ENCODE results near the gene DAND5. TPM values are rescaled to one million over a fixed set of nuclear protein-coding genes. Genes with fewer than 3 reads are reported as not detected.

The DAND5 gene
- total RNA-seq, 2 experiments from 2014 or later = 0.21 to 0.25 TPM

DNA sequence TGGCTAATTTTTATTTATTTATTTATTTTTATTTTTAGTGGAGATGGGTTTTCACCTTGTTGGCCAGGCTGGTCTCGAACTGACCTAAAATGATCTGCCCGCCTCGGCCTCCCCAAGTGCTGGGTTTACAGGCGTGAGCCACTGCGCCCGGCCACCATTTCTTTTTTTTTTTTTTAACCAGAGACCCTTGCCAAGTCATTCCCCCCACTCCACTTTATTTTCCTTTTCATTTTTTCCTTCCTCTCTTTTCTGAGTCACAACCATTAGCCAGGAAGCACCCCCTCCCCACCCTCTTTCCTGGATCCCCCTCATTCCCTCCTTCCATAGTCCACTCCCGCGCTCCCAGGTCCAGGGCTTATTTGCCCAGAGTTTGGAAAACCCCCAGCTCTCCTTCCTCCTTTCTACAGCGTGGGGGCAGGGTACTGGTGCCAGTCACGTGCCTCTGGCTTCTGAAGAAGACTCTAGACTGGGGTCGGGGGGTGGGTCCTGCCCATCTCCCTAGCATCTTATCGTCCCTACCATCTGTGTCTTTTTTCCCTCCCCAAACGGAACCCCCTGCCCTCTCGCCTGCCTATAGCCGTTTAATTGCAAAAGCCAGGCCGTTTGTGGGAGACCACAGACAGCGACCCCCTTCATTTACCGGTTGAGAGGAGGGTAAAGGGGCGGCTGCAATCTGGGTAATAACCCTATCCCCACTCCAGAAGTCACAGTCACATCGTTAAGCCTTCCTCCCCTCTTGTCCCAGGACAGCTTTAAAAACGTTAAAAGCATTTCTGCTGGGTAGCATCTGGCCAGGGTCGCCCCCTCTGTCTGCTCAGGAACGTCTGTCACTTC is 32.1 kb upstream of the DAND5 start:
- Mint-ChIP-seq H3K27ac (peak overlapping the region; percentile 86), H3K36me3 (ENCODE audit: low read depth) (peaks cover 49% of the 10 kb centered on the region), H3K9me3 (ENCODE audit: low read depth) (no peaks in the 10 kb centered on the region), H3K4me3 (peak overlapping the region; percentile 99), H3K4me1 (peaks cover 57% of the 10 kb centered on the region), H3K27me3 (no peaks in the 10 kb centered on the region)
- ChIA-PET CTCF (interaction anchor here (0.9 to 2.8 kb wide), 4 partner anchors 28 to 172 kb away, joined by 3 to 13 read pairs (median 4); partner anchors contain the start of gene GCDH), POLR2A (interaction anchor here (0.5 to 1.2 kb wide), 5 partner anchors 18 to 209 kb away, joined by 3 to 7 read pairs (median 4); partner anchors contain the start of genes GCDH and SYCE2)
- peak; percentile 50 for DNase-seq
- ATAC-seq = no peak
- intact Hi-C loops (cut with DNase I, micrococcal nuclease) = loop anchor here (5.0 to 10.0 kb wide), 3 partner anchors 145 to 1067 kb away; partner anchors contain the start of genes JUNB (in 1 of the 2), RFX1 (in 1 of the 2) and TNPO2 (in 1 of the 2)

DNA sequence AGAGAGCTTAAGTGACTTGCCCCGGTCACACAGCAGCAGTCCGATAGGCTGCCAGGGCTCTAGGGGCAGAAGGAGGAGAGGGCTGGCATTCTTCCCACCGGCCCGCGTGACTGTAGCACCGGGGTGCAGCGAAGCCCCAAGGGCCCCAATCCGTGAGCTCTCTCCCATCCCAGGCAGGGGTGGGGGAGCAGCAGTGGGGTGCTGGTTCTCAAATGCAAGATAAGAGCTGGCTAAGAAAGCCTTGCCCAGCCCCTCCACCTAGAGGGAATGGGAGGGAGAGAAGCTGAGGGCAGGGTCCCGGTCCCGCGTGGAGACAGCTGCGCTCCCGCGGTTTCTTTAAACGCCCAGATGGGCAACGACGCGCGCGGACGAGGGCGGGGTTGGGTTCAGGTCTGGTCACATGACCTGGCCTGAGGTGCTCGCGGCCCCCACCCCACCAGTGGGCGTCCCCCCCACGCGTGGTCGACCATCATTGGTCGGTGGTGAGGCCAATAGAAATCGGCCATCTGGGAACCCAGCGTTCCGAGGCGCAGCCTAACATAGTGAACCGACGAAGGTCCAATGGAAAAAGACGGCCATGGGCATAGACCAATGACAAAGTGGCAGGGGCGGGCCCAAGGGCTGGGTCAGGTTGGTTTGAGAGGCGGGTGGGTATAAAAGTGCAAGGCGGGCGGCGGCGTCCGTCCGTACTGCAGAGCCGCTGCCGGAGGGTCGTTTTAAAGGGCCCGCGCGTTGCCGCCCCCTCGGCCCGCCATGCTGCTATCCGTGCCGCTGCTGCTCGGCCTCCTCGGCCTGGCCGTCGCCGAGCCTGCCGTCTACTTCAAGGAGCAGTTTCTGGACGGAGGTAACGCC is 31.2 kb upstream of the DAND5 start, which contains the start of gene CALR:
TSS of gene CALR (plus strand) at position 683 of the 852 bp plus-strand sequence. CDS start at position 754, 71 bp downstream.
- peak; percentile 89 for ATAC-seq

DNA sequence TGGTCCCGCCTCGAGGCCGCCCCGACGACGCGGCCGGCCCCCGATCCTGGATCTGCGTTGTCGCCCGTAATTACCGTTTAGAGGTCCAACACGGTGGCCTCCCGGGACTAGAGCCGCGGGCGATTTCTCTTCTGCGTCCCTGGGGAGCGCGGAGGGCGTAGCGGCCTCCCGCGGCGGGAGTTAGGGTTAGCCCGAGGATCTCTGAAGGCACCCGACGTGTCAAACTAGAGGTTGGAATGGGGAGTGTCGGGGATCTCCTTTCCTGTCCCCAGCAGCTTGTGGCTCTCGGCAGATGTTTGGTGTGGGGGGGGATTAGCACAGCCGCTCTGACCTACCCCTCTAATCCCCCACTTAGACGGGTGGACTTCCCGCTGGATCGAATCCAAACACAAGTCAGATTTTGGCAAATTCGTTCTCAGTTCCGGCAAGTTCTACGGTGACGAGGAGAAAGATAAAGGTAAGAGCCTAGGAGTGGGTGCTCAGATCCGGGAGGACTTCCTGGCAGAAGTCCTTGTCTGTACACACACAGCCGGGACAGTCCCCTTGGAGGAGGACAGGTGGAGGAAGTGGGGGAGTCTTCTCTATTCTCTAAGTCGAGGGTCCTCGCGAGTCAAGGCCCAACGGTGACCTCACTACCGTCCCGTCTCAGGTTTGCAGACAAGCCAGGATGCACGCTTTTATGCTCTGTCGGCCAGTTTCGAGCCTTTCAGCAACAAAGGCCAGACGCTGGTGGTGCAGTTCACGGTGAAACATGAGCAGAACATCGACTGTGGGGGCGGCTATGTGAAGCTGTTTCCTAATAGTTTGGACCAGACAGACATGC is 30.4 kb upstream of the DAND5 start:
- ATAC-seq = no peak
- H3K27me3 Mint-ChIP-seq = no peaks in the 10 kb centered on the region
- POLR2A ChIA-PET = interaction anchor here (0.7 kb wide), 1 partner anchor 1067 kb away, joined by 8 read pairs; no protein-coding TSS in a partner anchor
- intact Hi-C loops (cut with DNase I, micrococcal nuclease) = loop anchor here (1.0 to 10.0 kb wide), 13 partner anchors 18 to 1066 kb away; partner anchors contain the start of genes SYCE2 (in 2 of the 2), GADD45GIP1 (in 1 of the 2), GCDH (in 1 of the 2) and GET3 (in 1 of the 2)
- CTCF ChIA-PET = interaction anchor here (0.6 to 2.8 kb wide), 3 partner anchors 26 to 150 kb away, joined by 3 to 13 read pairs (median 3); no protein-coding TSS in a partner anchor
- H3K36me3 Mint-ChIP-seq (ENCODE audit: low read depth) = peaks cover 55% of the 10 kb centered on the region
- DNase-seq = peak; percentile 67
- peak overlapping the region; percentile 99 for H3K4me3 Mint-ChIP-seq
- peaks cover 62% of the 10 kb centered on the region for H3K4me1 Mint-ChIP-seq
- no peaks in the 10 kb centered on the region for H3K9me3 Mint-ChIP-seq (ENCODE audit: low read depth)
- H3K27ac Mint-ChIP-seq = peak overlapping the region; percentile 96

More for the DNA sequence above, 31.2 kb upstream of the DAND5 start, which contains the start of gene CALR:
- H3K4me1 Mint-ChIP-seq = peaks cover 56% of the 10 kb centered on the region
- H3K4me3 Mint-ChIP-seq = peak within 1 kb of the TSS; percentile 99
- ChIA-PET POLR2A (interaction anchor here (0.5 to 1.2 kb wide), 5 partner anchors 19 to 208 kb away, joined by 3 to 7 read pairs (median 4); partner anchors contain the start of genes GCDH and SYCE2), CTCF (interaction anchor here (0.9 to 2.8 kb wide), 4 partner anchors 27 to 173 kb away, joined by 3 to 13 read pairs (median 4); partner anchors contain the start of gene GCDH)
- DNase-seq = peak; percentile 99
- intact Hi-C loops (cut with DNase I, micrococcal nuclease) = loop anchor here (1.0 to 10.0 kb wide), 13 partner anchors 19 to 1067 kb away; partner anchors contain the start of genes SYCE2 (in 2 of the 2), GADD45GIP1 (in 1 of the 2), GCDH (in 1 of the 2) and GET3 (in 1 of the 2)
- H3K9me3 Mint-ChIP-seq (ENCODE audit: low read depth) = no peaks in the 10 kb centered on the region
- peaks cover 49% of the 10 kb centered on the region for H3K36me3 Mint-ChIP-seq (ENCODE audit: low read depth)
- no peaks in the 10 kb centered on the region for H3K27me3 Mint-ChIP-seq
- H3K27ac Mint-ChIP-seq = peak within 1 kb of the TSS; percentile 96

DNA sequence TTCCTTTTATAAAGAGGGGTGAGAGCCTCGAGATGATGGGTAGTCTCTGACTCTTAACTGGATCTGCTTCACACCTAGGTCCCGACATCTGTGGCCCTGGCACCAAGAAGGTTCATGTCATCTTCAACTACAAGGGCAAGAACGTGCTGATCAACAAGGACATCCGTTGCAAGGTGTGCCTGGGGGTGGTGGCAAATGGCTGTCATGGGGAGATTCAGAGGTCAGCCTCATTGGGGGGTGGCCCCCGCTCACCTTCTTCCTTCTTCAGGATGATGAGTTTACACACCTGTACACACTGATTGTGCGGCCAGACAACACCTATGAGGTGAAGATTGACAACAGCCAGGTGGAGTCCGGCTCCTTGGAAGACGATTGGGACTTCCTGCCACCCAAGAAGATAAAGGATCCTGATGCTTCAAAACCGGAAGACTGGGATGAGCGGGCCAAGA is 29.4 kb upstream of the DAND5 start:
- ChIA-PET CTCF (interaction anchor here (0.6 to 2.8 kb wide), 2 partner anchors 25 to 74 kb away, joined by 3 to 13 read pairs; no protein-coding TSS in a partner anchor), POLR2A (no interaction called here)
- intact Hi-C loops (cut with DNase I, micrococcal nuclease) = loop anchor here (2.0 to 10.0 kb wide), 8 partner anchors 17 to 1575 kb away; partner anchors contain the start of genes DNAJB1 (in 1 of the 2), GADD45GIP1 (in 1 of the 2), IER2 (in 1 of the 2) and JUNB (in 1 of the 2)

DNA sequence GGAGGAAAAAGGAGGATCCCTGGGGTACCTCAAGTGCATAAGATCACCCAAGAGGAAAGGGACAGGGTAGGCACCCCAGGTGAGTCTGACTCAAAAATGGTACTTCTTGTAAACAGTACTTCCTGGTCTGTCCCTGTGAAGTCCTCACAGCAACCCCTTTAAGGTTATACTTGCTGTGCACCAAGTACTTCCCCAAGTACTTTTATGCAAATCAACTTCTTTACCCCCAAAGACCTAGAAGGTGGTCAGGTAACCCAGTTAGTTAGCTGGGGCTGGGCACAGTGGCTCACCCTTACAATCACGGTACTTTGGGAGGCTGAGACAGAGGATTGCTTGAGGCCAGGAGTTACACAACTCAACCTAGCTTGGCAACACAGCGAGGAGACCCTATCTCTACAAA is 28.5 kb upstream of the DAND5 start:
- H3K9me3 Mint-ChIP-seq (ENCODE audit: low read depth) = no peaks in the 10 kb centered on the region
- H3K27me3 Mint-ChIP-seq = no peaks in the 10 kb centered on the region
- ATAC-seq = no peak
- intact Hi-C loops (cut with DNase I, micrococcal nuclease) = loop anchor here in 1 of 2 experiments (10.0 kb wide), 1 partner anchor 1574 kb away; the partner anchor contains the start of gene DNAJB1
- peak overlapping the region; percentile 96 for H3K27ac Mint-ChIP-seq
- peaks cover 70% of the 10 kb centered on the region for H3K36me3 Mint-ChIP-seq (ENCODE audit: low read depth)
- POLR2A ChIA-PET = interaction anchor here (0.6 kb wide), 2 partner anchors 42 to 123 kb away, joined by 3 read pairs; no protein-coding TSS in a partner anchor
- peaks cover 72% of the 10 kb centered on the region for H3K4me1 Mint-ChIP-seq
- H3K4me3 Mint-ChIP-seq = peak overlapping the region; percentile 51
- CTCF ChIA-PET = no interaction called here
- DNase-seq = no peak

More for the DNA sequence above, 29.4 kb upstream of the DAND5 start:
- ATAC-seq (no peak), DNase-seq (no peak)
- Mint-ChIP-seq H3K36me3 (ENCODE audit: low read depth) (peaks cover 62% of the 10 kb centered on the region), H3K4me3 (peak overlapping the region; percentile 99), H3K4me1 (peaks cover 66% of the 10 kb centered on the region), H3K27ac (peak overlapping the region; percentile 96), H3K27me3 (no peaks in the 10 kb centered on the region), H3K9me3 (ENCODE audit: low read depth) (no peaks in the 10 kb centered on the region)

DNA sequence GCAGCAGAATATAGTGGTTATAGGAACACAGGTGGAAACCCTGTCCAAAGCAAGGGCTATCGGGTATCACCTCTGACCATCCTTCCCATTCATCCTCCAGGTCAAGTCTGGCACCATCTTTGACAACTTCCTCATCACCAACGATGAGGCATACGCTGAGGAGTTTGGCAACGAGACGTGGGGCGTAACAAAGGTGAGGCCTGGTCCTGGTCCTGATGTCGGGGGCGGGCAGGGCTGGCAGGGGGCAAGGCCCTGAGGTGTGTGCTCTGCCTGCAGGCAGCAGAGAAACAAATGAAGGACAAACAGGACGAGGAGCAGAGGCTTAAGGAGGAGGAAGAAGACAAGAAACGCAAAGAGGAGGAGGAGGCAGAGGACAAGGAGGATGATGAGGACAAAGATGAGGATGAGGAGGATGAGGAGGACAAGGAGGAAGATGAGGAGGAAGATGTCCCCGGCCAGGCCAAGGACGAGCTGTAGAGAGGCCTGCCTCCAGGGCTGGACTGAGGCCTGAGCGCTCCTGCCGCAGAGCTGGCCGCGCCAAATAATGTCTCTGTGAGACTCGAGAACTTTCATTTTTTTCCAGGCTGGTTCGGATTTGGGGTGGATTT is 25.8 kb upstream of the DAND5 start:
- ATAC-seq (no peak), DNase-seq (no peak)
- ChIA-PET CTCF (no interaction called here), POLR2A (no interaction called here)
- Mint-ChIP-seq H3K4me1 (peaks cover 69% of the 10 kb centered on the region), H3K27ac (peak overlapping the region; percentile 67), H3K9me3 (ENCODE audit: low read depth) (no peaks in the 10 kb centered on the region), H3K27me3 (no peaks in the 10 kb centered on the region), H3K36me3 (ENCODE audit: low read depth) (peaks cover 88% of the 10 kb centered on the region), H3K4me3 (peak overlapping the region; percentile 10)
- intact Hi-C loops (cut with DNase I, micrococcal nuclease) = loop anchor here in 1 of 2 experiments (2.0 to 10.0 kb wide), 2 partner anchors 153 to 1571 kb away; partner anchors contain the start of genes DNAJB1 and JUNB

DNA sequence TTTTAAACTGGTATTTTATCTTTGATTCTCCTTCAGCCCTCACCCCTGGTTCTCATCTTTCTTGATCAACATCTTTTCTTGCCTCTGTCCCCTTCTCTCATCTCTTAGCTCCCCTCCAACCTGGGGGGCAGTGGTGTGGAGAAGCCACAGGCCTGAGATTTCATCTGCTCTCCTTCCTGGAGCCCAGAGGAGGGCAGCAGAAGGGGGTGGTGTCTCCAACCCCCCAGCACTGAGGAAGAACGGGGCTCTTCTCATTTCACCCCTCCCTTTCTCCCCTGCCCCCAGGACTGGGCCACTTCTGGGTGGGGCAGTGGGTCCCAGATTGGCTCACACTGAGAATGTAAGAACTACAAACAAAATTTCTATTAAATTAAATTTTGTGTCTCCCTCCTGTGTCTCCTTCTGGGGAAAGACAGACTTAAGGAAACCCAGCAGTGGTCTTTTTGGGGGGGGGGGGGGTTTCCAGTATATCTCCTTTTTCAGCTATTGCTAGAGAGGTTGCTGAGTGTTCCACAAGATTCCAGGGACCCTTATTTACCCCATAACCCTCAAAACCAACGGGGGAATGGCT is 25.2 kb upstream of the DAND5 start:
- Mint-ChIP-seq H3K27me3 (no peaks in the 10 kb centered on the region), H3K4me1 (peaks cover 69% of the 10 kb centered on the region), H3K9me3 (ENCODE audit: low read depth) (no peaks in the 10 kb centered on the region), H3K36me3 (ENCODE audit: low read depth) (peaks cover 87% of the 10 kb centered on the region), H3K4me3 (peak overlapping the region; percentile 88), H3K27ac (peak overlapping the region; percentile 97)
- ChIA-PET POLR2A (no interaction called here), CTCF (no interaction called here)
- intact Hi-C loops (cut with DNase I, micrococcal nuclease) = loop anchor here in 1 of 2 experiments (2.0 to 10.0 kb wide), 2 partner anchors 153 to 1571 kb away; partner anchors contain the start of genes DNAJB1 and JUNB
- ATAC-seq = no peak
- no peak for DNase-seq

DNA sequence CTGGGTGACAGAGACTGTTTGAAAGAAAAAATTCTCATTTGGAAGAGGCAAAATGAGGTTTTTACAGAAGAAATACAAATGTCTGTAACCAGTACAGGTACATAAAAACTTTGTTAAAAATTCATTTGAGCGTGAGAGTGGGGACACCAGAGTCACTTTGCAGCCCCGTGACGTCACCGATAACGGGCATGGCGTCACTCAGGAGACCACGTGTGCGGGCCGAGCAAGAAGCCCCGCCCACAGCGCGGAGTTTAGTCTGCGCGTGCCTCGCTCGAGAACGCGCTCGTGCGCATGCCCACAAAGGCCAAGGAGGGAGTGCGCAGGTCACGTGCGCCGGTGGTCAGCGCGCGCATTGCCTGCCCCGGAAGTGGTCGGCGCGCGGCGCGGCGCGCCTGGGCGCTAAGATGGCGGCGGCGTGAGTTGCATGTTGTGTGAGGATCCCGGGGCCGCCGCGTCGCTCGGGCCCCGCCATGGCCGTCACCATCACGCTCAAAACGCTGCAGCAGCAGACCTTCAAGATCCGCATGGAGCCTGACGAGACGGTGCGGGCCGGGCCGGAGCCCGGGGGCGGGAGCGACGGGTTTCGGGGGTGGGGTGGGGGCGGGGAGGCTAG is 23.8 kb upstream of the DAND5 start, which contains the start of gene RAD23A:
TSS of gene RAD23A (plus strand) at position 384 of the 613 bp plus-strand sequence. CDS start at position 471, 87 bp downstream.
- ATAC-seq (peak; percentile 81), DNase-seq (peak; percentile 100)
- CTCF ChIA-PET = interaction anchor here (0.6 kb wide), 2 partner anchors 19 to 1463 kb away, joined by 4 read pairs; no protein-coding TSS in a partner anchor
- H3K4me1 Mint-ChIP-seq = peaks cover 55% of the 10 kb centered on the region
- H3K36me3 Mint-ChIP-seq (ENCODE audit: low read depth) = peaks cover 84% of the 10 kb centered on the region
- peak within 1 kb of the TSS; percentile 97 for H3K27ac Mint-ChIP-seq
- POLR2A ChIA-PET = interaction anchor here (0.7 kb wide), 1 partner anchor 212 kb away, joined by 3 read pairs; no protein-coding TSS in a partner anchor
- no peaks in the 10 kb centered on the region for H3K9me3 Mint-ChIP-seq (ENCODE audit: low read depth)
- intact Hi-C loops (cut with DNase I, micrococcal nuclease) = loop anchor here (1.0 to 10.0 kb wide), 9 partner anchors 12 to 1569 kb away; partner anchors contain the start of genes DNAJB1 (in 1 of the 2), FARSA (in 1 of the 2), JUNB (in 1 of the 2) and SYCE2 (in 1 of the 2)
- peak within 1 kb of the TSS; percentile 88 for H3K4me3 Mint-ChIP-seq
- H3K27me3 Mint-ChIP-seq = no peaks in the 10 kb centered on the region

Data from activated CD4-positive, alpha-beta T cell treated with anti-CD3 and anti-CD28 coated beads for 36 hours (primary cell).